GM18870 (cell line): Measurements from ENCODE around the gene UBA1.
"Not testable (repeated sequence)": the region's sequence is repeated elsewhere in the genome, so short reads cannot be mapped to it uniquely, and the experiment has no call there.

Experiments
- ATAC-seq: cut with Tn5 transposase; IDR thresholded peaks from one replicate; pipeline ENCODE4 v1.9.1; 2021; ENCODE audit warnings: moderate library complexity; ENCODE audit not compliant: unreplicated experiment

The UBA1 gene

DNA sequence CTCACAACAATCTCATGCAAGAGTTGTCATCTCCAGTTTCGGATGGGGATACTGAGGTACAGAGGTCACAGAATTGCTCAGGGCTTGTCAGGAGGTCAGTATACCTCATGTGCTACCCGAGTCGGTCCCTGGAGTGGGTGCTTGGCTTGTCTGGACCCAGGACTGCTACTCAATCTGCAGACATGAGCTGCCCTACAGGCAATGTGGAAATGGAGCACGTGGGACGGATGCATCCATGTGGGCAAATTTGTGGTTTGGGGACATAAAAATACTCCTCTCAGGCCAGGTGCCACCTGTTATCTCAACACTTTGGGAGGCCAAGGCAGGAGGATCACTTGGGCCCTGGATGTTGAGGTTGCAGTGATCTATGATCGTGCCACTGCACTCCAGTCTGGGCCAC, 54.9 kb downstream of the UBA1 start:
- no peak for ATAC-seq

DNA sequence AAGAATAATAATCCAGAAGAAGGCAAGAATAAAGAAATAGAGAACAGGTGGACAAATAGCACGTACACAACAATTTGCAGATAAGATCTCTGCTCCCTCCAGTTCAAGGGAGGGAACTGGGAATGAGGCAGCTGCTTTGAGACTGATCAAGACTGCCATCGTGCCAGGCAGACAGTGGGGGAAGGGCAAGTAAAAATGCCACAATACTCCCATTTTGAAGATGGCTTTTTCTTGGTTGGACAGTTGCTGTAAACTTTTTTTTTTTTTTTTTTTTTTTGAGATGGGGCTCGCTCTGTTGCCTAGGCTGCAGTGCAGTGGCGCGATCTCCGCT, 56.4 kb downstream of the UBA1 start:
- no peak for ATAC-seq

DNA sequence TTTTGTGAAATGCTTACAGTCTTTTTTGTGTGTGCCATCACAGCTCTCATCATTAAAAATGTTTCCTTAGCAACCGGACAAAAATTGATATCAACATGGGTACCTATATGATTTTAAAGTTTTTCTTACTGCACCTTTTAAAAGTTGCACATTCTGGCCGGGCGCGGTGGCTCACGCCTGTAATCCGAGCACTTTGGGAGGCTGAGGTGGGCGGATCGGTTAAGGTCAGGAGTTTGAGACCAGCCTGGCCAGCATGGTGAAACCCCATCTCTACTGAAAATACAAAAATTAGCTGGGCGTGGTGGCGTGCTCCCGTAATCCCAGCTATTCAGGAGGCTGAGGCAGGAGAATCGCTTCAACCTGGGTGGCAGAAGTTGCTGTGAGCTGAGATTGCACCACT, 64.0 kb downstream of the UBA1 start:
- ATAC-seq = not testable (repeated sequence)
